Stimulated activated naive B cell treated with anti-CD40 and anti-IgM and Interleukin-4, amounts not matched to agents 10 μg/mL and 1 μg/mL and 100 μg/mL, for 72 hours (primary cell): ENCODE data around the gene MROH7.

Experiments
- ATAC-seq, 2 donors: fragments of 150-1000 bp; cut with Tn5 transposase; replicated peaks; 2 replicates each; pipeline ENCODE4 v1.10.0; 2021; ENCODE audit warnings: moderate library complexity in 1 of 2
- DNase-seq: peaks from one replicate; pipeline ENCODE4 v3.0.0; 2021
- H3K27ac Mint-ChIP-seq: one replicate; pipeline ENCODE4 v1.8.0; 2022; ENCODE audit warnings: mild to moderate bottlenecking, mixed read lengths
- H3K27me3 Mint-ChIP-seq, 2 donors: one replicate each; pipeline ENCODE4 v1.8.0; 2022; ENCODE audit warnings: mixed read lengths in 2 of 2
- H3K36me3 Mint-ChIP-seq, 2 donors: one replicate each; pipeline ENCODE4 v1.8.0; 2022; ENCODE audit warnings: mixed read lengths in 2 of 2, mild to moderate bottlenecking in 1 of 2
- H3K4me1 Mint-ChIP-seq, 2 donors: one replicate each; pipeline ENCODE4 v1.8.0; 2022; ENCODE audit warnings: mixed read lengths in 2 of 2, mild to moderate bottlenecking in 1 of 2
- H3K4me3 Mint-ChIP-seq, 2 donors: one replicate each; pipeline ENCODE4 v1.8.0; 2022; ENCODE audit warnings: mild to moderate bottlenecking in 2 of 2, mixed read lengths in 2 of 2, moderate library complexity in 1 of 2
- H3K9me3 Mint-ChIP-seq, 2 donors: one replicate each; pipeline ENCODE4 v1.8.0; 2022; ENCODE audit warnings: mixed read lengths in 2 of 2, mild to moderate bottlenecking in 1 of 2

The MROH7 gene

DNA sequence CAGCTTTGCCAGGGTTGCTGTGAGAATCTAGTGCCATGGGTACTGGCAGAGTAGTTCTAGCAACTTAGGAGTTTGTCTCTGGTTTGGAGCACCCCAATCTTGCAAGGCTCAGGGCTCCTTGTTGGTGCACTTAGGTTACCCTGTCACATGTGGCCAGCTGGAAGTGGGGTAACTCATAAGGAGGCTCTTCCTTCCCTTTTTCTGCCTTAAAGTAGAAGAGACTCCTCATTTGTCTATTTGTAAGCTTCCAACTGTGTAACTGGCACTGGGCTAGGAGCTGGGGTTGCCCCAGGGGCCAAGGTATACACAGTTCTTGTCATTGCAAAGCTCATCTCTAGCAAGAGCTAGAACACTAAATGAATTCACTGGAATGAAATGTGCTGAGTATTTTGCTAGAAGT lies 10.6 kb downstream of the MROH7 start:
- no peak for DNase-seq
- Mint-ChIP-seq H3K36me3 (no peaks in the 10 kb centered on the region), H3K9me3 (no peaks in the 10 kb centered on the region), H3K4me1 (no peaks in the 10 kb centered on the region), H3K27ac (no peak overlapping the region), H3K27me3 (peaks cover 6 to 24% of the 10 kb centered on the region in 2 donors), H3K4me3 (no peak overlapping the region)
- no peak for ATAC-seq

DNA sequence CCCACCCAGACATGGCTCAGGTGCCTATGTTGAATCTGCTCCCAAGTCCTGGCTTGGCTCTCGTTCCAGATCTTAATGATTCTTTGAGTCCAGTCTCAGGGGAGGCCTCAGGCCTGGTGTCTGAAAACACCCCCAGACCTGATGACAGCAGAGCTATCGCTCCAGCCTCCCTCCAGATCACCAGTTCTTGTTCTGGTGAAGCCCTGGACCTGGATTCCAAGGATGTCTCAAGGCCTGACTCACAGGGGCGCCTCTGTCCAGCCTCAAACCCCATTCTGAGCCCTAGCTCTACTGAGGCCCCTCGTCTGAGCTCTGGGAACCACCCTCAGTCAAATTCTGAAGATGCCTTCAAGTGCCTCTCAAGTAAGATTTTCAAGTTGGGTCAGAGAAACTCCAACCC lies 11.4 kb downstream of the MROH7 start:
- H3K27me3 Mint-ChIP-seq, result peaks cover 13 to 24% of the 10 kb centered on the region in 2 donors
- no peak for ATAC-seq

DNA sequence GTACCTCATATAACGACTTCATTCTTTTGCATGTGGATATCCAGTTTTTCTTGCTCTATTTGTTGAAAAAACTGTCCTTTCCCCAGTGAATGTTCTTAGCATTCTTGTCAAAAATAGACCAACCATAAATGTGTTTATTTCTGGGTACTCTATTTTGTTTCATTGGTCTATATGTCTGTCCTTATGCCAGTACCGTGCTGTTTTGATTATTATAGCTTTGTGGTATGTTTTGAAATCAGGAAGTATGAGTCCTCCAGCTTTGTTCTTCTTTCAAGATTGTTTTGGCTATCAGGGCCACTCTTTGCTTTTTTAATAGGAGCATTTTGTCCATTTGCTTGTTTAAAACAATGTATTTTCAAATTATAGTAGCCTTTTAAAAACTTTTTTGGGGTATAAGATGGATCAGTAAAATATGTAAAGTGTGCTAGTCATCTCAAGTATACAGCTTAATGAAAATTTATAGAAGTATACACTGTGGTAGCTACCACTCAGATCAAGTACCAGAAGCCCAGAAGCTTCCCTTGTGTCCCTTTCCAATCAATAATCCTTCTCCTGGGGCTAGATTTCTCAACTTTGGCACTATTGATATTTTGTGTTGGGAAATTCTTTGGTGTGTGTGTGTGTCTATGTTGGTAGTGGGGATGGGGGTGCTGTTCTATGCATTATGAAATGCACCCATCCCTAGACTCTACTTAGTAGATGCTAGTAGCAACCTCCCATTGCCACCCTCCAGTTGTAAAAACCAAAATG lies 16.8 kb downstream of the MROH7 start:
- no peak overlapping the region for H3K4me3 Mint-ChIP-seq
- peaks cover 0 to 8% of the 10 kb centered on the region in 2 donors for H3K27me3 Mint-ChIP-seq
- no peak overlapping the region for H3K27ac Mint-ChIP-seq
- H3K9me3 Mint-ChIP-seq, result peaks cover 7% of the 10 kb centered on the region in 2 donors
- ATAC-seq (no peak), DNase-seq (no peak)
- H3K36me3 Mint-ChIP-seq, result peaks cover 0 to 2% of the 10 kb centered on the region in 2 donors
- no peaks in the 10 kb centered on the region for H3K4me1 Mint-ChIP-seq

More for the DNA sequence above, 11.4 kb downstream of the MROH7 start:
- Mint-ChIP-seq H3K4me3 (no peak overlapping the region), H3K4me1 (no peaks in the 10 kb centered on the region), H3K36me3 (peaks cover 0 to 2% of the 10 kb centered on the region in 2 donors), H3K27ac (no peak overlapping the region), H3K9me3 (peaks cover 2 to 3% of the 10 kb centered on the region in 2 donors)
- DNase-seq, result no peak

DNA sequence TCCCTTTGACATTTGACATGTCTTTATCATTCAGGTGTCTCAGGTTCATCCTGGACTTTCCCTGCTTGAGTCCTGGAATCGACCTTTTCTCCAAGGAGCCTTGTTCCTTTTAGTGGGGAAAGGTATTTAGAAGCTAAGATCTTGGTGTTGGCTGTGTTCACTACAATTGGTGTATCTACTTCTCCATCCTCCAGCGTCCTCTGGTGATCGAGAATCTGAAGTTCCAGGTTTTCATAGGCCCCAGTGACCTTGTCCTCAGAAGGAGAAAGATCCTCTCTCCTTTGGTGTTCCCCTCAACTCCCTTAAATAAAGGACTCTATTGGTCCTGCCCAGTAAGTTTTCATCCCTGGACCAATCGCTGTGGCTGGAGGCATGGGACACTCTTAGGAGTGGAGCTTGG lies 22.1 kb downstream of the MROH7 start:
- no peaks in the 10 kb centered on the region for H3K36me3 Mint-ChIP-seq
- ATAC-seq, result no peak

DNA sequence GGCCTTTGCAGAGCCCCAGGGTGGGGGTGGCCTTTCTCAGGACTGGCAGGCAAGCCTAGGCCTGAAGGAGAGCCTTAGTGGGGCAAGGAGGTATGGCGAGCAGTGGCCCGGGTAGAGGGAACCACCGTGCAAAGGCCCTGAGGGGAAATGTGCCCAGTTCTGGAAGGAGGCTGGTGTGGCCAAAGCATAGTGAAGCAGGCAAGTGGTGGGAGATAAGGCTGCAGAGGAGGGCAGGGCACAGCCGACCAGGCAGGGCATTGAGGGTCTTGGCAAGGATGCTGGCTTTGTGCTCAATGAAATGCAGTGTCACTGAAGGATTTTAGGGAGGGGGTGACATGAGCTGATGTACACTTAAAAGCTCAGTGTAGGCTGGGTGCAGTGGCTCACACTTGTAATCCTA lies 22.8 kb downstream of the MROH7 start:
- no peak overlapping the region for H3K27ac Mint-ChIP-seq
- no peaks in the 10 kb centered on the region for H3K36me3 Mint-ChIP-seq
- ATAC-seq, result no peak
- H3K4me1 Mint-ChIP-seq, result no peaks in the 10 kb centered on the region
- H3K4me3 Mint-ChIP-seq, result no peak overlapping the region
- DNase-seq, result no peak
- no peaks in the 10 kb centered on the region for H3K9me3 Mint-ChIP-seq
- H3K27me3 Mint-ChIP-seq, result no peaks in the 10 kb centered on the region

More for the DNA sequence above, 22.1 kb downstream of the MROH7 start:
- no peak overlapping the region for H3K4me3 Mint-ChIP-seq
- no peaks in the 10 kb centered on the region for H3K27me3 Mint-ChIP-seq
- H3K4me1 Mint-ChIP-seq, result no peaks in the 10 kb centered on the region
- no peak for DNase-seq
- no peak overlapping the region for H3K27ac Mint-ChIP-seq
- H3K9me3 Mint-ChIP-seq, result peaks cover 0 to under 1% of the 10 kb centered on the region in 2 donors

DNA sequence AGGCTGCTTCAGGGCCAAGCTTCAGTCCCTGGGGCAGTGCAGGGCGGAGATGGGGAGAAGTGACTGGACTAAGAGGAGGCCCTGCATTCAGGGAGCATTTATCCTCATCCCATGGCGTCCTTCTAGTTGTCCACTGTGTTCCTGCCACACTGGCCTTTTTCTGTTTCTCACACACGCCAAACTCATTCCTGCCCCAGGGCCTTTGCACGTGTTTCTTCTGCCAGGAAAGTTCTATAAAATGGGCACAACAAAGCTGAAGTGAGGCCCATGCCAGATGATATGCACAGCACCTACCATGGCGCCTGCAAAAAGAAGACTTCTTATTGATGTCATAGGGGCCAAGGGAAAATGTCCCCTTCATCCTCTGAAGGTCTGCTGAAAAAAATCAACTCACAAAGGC lies 24.3 kb downstream of the MROH7 start:
- no peak for DNase-seq
- Mint-ChIP-seq H3K27ac (no peak overlapping the region), H3K36me3 (no peaks in the 10 kb centered on the region), H3K4me3 (no peak overlapping the region), H3K9me3 (no peaks in the 10 kb centered on the region), H3K27me3 (peaks cover 0 to 5% of the 10 kb centered on the region in 2 donors), H3K4me1 (no peaks in the 10 kb centered on the region)
- ATAC-seq, result no peak

DNA sequence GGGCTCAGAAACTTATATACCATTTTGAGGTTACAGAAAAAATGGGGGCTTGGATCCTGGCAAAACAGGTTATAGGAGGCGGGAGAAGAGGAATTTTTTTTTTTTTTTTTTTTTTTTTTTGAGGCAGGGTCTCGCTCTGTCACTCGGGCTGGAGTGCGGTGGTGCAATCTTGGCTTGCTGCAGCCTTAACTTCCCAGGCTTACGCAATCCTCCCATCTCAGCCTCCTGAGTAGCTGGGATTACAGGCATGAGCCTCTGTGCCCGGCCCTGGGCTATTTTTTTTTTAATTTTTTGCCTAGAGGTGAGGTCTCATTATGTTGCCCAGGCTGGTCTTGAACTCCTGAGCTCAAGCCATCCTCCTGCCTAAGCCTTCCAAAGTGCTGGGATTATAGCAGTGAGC lies 24.7 kb downstream of the MROH7 start:
- Mint-ChIP-seq H3K27me3 (peaks cover 0 to 7% of the 10 kb centered on the region in 2 donors), H3K36me3 (no peaks in the 10 kb centered on the region), H3K4me1 (no peaks in the 10 kb centered on the region), H3K27ac (no peak overlapping the region), H3K4me3 (no peak overlapping the region), H3K9me3 (no peaks in the 10 kb centered on the region)
- no peak for ATAC-seq
- DNase-seq, result no peak

DNA sequence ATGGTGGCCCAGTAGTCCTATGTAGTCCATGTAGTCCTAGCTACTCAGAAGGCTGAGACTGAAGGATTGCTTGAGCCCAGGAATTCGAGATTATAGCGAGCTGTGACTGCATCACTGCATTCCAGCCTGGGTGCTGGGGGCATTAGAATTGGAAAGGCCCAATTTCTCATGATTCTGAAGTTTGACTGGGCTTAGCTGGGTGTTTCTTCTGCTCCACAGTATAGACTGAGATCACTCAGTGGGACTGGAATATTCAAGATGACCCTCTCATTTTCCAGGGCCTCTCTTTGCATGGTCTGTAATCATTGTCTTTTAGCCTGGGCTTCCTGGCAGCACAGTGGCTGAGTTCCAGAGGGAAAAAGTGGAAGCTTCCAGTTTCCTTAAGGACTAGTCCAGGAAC lies 26.2 kb downstream of the MROH7 start:
- no peaks in the 10 kb centered on the region for H3K36me3 Mint-ChIP-seq
- H3K4me3 Mint-ChIP-seq, result no peak overlapping the region
- no peaks in the 10 kb centered on the region for H3K4me1 Mint-ChIP-seq
- DNase-seq (no peak), ATAC-seq (no peak)
- H3K27me3 Mint-ChIP-seq, result peaks cover 0 to 7% of the 10 kb centered on the region in 2 donors
- no peak overlapping the region for H3K27ac Mint-ChIP-seq
- H3K9me3 Mint-ChIP-seq, result no peaks in the 10 kb centered on the region

DNA sequence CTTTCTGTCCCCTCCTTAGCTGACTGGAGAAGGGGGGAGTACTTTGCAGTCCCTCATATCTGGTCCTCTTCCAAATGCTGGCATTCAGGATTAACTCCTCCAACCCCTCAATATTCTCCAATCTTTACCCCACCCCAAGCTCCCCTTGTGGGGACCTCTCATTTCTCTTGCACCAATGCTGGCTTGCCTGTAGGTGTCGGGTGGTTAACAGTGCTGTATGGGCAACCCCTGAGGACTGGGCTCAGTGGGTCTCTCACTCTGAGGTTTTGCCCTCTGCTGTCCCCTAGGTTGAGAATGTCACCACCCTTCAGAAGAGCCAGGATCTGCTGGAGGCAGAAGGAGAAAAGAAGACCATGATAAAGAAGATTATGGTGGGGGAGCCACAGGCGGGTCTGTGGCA lies 27.0 kb downstream of the MROH7 start:
- ATAC-seq (no peak), DNase-seq (no peak)
- Mint-ChIP-seq H3K4me3 (no peak overlapping the region), H3K27me3 (peaks cover 0 to 7% of the 10 kb centered on the region in 2 donors), H3K27ac (no peak overlapping the region), H3K36me3 (no peaks in the 10 kb centered on the region), H3K9me3 (no peaks in the 10 kb centered on the region), H3K4me1 (no peaks in the 10 kb centered on the region)

DNA sequence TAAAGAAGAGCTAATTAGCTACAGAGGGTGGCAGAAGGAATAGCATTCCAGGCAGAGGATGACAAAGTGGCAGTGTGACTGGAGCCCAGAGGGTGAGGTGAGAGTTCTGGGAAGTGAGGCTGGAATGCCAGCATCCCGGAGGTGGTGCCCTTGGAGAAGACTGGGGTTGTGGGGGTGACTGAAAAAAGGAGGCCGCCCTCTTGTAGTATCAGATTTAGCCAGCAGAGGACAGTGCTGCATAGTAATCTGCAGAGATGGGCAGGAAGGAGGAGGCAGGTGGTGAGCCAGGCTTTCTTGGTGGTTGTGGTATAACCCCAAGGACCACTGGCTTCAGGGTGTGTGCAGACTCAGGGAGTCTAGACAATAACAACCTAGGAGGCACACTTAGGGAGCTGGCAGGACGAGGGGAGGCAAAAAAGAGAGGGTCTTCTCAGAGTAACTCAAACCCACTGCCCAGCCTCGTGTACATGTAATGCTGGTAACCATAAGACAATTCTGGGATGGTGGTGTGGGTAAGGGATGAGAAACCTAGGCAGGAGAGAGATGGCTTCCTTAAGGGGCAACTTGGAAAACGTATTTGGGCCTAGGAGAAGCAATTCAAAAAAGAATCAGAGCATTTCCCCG lies 30.5 kb downstream of the MROH7 start:
- DNase-seq (peak; percentile 32), ATAC-seq (peak; percentile 80 to 85)
- Mint-ChIP-seq H3K36me3 (no peaks in the 10 kb centered on the region), H3K9me3 (no peaks in the 10 kb centered on the region), H3K27me3 (peaks cover 0 to 7% of the 10 kb centered on the region in 2 donors), H3K27ac (no peak overlapping the region), H3K4me3 (no peak overlapping the region), H3K4me1 (no peaks in the 10 kb centered on the region)

DNA sequence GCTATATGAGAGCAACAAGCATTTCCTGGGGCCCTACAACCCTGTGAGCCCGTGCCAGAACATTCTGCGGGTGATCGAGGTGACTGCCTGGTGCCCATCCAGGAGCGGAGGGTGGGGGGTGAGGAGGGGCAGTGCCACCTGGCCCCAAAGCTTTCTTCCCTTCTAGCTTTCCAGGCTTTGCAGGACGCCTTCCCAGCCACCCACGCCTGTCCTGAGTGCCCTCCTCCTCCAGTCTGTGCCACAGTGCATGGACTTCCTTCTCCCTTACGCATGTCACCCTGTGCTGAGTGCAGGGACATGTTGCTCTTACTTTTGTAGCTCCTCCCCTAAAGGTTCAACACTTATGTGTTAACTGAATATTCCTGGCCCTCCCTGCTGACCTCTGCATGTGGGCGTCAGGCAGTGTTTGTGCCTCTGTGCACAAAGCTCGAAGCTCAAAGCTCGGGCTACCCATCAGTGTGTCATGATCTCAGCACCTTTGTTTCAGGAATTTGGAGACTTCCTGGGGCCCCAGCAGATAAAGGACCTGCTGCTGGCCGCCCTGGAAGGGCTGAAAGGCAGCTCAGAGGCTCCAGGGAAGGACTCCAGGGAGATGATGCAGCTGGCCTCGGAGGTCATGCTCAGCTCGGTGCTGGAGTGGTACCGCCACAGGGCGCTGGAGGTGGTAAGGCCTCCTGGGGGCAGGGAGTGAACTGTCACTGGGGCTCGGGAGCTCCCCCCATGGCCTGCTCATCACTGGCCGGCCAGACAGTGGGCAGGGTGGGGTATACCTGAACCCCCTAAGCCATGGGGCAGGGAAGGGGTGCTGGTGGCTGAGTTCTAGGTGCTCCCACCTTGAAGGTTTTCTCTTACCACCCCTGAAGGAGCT lies 37.4 kb downstream of the MROH7 start:
- H3K36me3 Mint-ChIP-seq, result no peaks in the 10 kb centered on the region
- DNase-seq, result no peak
- H3K27ac Mint-ChIP-seq, result no peak overlapping the region
- no peak overlapping the region for H3K4me3 Mint-ChIP-seq
- no peak for ATAC-seq
- no peaks in the 10 kb centered on the region for H3K4me1 Mint-ChIP-seq
- no peaks in the 10 kb centered on the region for H3K27me3 Mint-ChIP-seq
- no peaks in the 10 kb centered on the region for H3K9me3 Mint-ChIP-seq

DNA sequence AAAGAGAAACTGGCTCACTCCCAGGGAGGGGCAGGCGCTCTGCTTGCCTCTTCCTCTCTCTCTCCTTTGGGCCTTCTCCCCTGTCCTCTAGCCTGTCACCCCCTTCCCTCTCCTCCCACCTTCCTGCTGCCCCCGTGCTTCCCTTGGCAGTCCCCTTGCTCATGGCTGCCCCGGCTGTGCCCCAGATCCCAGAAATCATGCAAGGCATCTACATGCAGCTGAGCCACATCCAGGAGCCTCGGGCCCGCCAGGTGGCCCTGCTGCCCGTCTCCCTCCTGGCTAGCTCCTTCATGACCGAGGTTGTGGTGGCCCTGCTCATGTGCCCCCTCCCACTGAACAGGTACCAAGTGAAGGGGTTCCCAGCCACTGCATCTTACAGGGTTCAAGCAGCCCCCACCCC lies 38.1 kb downstream of the MROH7 start:
- DNase-seq (no peak), ATAC-seq (no peak)
- H3K27me3 Mint-ChIP-seq, result no peaks in the 10 kb centered on the region
- H3K36me3 Mint-ChIP-seq, result no peaks in the 10 kb centered on the region
- H3K9me3 Mint-ChIP-seq, result no peaks in the 10 kb centered on the region
- H3K27ac Mint-ChIP-seq, result peak overlapping the region; percentile 28
- no peak overlapping the region for H3K4me3 Mint-ChIP-seq
- no peaks in the 10 kb centered on the region for H3K4me1 Mint-ChIP-seq

DNA sequence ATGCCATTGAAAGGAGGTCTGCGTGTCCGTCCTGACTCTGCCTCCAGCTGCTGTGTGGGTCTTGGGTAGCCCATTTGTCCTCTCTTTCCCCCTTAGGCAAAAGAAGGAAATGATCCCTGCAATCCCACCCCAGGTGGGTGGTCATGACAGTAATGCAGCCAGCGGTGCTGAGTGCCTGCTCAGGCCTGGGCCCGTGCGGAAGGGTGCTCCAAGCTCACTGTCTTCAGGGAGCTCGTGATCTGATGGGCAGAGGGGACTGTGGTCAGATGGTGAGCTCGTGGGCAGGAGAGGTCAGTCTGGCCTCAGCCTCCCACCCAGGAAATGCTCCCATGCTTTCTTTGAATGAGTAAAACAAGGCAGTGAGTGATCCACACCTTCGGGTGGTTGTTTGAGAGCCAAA lies 38.8 kb downstream of the MROH7 start:
- H3K27ac Mint-ChIP-seq, result no peak overlapping the region
- H3K4me3 Mint-ChIP-seq, result no peak overlapping the region
- no peaks in the 10 kb centered on the region for H3K9me3 Mint-ChIP-seq
- no peaks in the 10 kb centered on the region for H3K27me3 Mint-ChIP-seq
- ATAC-seq (no peak), DNase-seq (no peak)
- H3K36me3 Mint-ChIP-seq, result no peaks in the 10 kb centered on the region
- no peaks in the 10 kb centered on the region for H3K4me1 Mint-ChIP-seq

DNA sequence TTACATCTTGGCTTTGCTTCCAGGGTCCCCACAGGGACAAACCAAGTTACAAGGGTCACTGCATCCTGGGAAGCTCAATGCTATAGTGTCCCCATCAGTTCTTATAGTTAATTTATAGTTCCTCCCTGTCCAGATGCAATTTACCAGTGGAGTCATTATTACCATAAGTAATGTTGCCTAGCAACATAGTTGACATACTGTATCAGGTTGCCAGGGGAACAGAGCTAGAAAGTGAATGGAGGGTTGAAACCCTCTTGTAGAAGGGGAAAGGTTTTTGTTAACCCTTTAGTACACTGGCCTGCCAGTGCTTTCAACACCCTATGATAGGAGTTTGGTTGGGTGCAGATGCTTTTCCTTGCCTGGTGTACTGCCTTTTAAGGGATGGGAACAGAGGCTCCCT lies 39.8 kb downstream of the MROH7 start:
- Mint-ChIP-seq H3K27me3 (no peaks in the 10 kb centered on the region), H3K9me3 (no peaks in the 10 kb centered on the region), H3K36me3 (no peaks in the 10 kb centered on the region), H3K4me3 (no peak overlapping the region), H3K27ac (no peak overlapping the region), H3K4me1 (no peaks in the 10 kb centered on the region)
- DNase-seq (no peak), ATAC-seq (peak in 1 of 2 donors; percentile 31)
